OCI-LY1 (cell line): ENCODE data around the gene CCT8.

Experiments used
- CTCF ChIP-seq: fragments of 200-600 bp; sonication (generic), shearing (Covaris generic); IDR thresholded peaks from 2 replicates; pipeline ENCODE4 v1.5.1; 2017; ENCODE audit warnings: mild to moderate bottlenecking, antibody characterized with exemption, low read length, moderate library complexity, mixed read lengths
- EZH2 ChIP-seq: fragments of 200-600 bp; sonication (generic), shearing (Covaris generic); IDR thresholded peaks from 2 replicates; pipeline ENCODE4 v1.8.0; 2017; ENCODE audit warnings: borderline replicate concordance, mixed run types, mild to moderate bottlenecking, antibody characterized with exemption, low read length, moderate library complexity, mixed read lengths

GRCh38 chr21:29007135-29007534 lies 66.3 kb downstream of the CCT8 start:
- TF ChIP-seq CTCF, result no peak
- no peak for TF ChIP-seq EZH2
